SJCRH30 (cell line): Measurements from ENCODE around the gene SELENOI. TPM values are rescaled to one million over a fixed set of nuclear protein-coding genes. Genes with fewer than 3 reads are reported as not detected.
"Not testable (repeated sequence)": the region's sequence is repeated elsewhere in the genome, so short reads cannot be mapped to it uniquely, and the experiment has no call there.

Experiments used
- DNase-seq, 2 experiments: peaks; one replicate each; pipeline ENCODE4 v3.0.0-alpha.2; 2015 to 2020
- H3K27ac ChIP-seq: fragments of 250-450 bp; sonication (Bioruptor Pico); 2 replicates; pipeline ENCODE4 v1.5.1; 2020; ENCODE audit warnings: mild to moderate bottlenecking, moderate library complexity
- H3K27me3 ChIP-seq: fragments of 250-450 bp; sonication (Bioruptor Pico); 2 replicates; pipeline ENCODE4 v1.5.1; 2020; ENCODE audit warnings: mild to moderate bottlenecking, moderate library complexity
- H3K36me3 ChIP-seq: fragments of 250-450 bp; sonication (Bioruptor Pico); 2 replicates; pipeline ENCODE4 v1.5.1; 2020; ENCODE audit warnings: mild to moderate bottlenecking, moderate library complexity
- H3K4me1 ChIP-seq: fragments of 250-450 bp; sonication (Bioruptor Pico); 2 replicates; pipeline ENCODE4 v1.5.1; 2020; ENCODE audit warnings: mild to moderate bottlenecking, moderate library complexity
- H3K4me3 ChIP-seq: fragments of 250-450 bp; sonication (Bioruptor Pico); 2 replicates; pipeline ENCODE4 v1.5.1; 2020; ENCODE audit warnings: mild to moderate bottlenecking, moderate library complexity
- H3K9me3 ChIP-seq: fragments of 250-450 bp; sonication (Bioruptor Pico); replicated peaks from 2 replicates; pipeline ENCODE4 v1.5.1; 2020; ENCODE audit warnings: mild to moderate bottlenecking, moderate library complexity
- total RNA-seq: library from RNA; depleted of rRNA; stranded (reverse); fragments of >200 nt; shearing (Covaris generic); gene quantifications from 2 replicates; pipeline ENCODE4 v1.2.3, GENCODE V29; 2014; rRNA removed

Gene SELENOI
- 57.3 and 63.0 TPM in 2 replicates for total RNA-seq

GRCh38 chr2:26345545-26346453 lies at the start of gene SELENOI:
SELENOI (plus strand) TSS chr2:26346143; CDS start chr2:26346233, 90 bp downstream.
- peak; percentile 100 for DNase-seq
- Histone ChIP-seq H3K4me1 (peaks cover 32% of the 10 kb centered on the region), H3K27me3 (no peaks in the 10 kb centered on the region), H3K36me3 (no peaks in the 10 kb centered on the region), H3K27ac (peak within 1 kb of the TSS; percentile 81), H3K4me3 (peak within 1 kb of the TSS; percentile 80), H3K9me3 (no peaks in the 10 kb centered on the region)

GRCh38 chr2:26297061-26297460 lies 48.9 kb upstream of the SELENOI start:
- H3K9me3 ChIP-seq = no peaks in the 10 kb centered on the region
- no peak overlapping the region for H3K4me3 ChIP-seq
- H3K4me1 ChIP-seq = peaks cover 4% of the 10 kb centered on the region; the same call in 1 of the 2 replicates
- H3K27ac ChIP-seq = no peak overlapping the region
- H3K36me3 ChIP-seq = no peaks in the 10 kb centered on the region
- no peaks in the 10 kb centered on the region for H3K27me3 ChIP-seq
- DNase-seq = no peak

GRCh38 chr2:26298286-26298637 lies 47.7 kb upstream of the SELENOI start:
- Histone ChIP-seq H3K27ac (no peak overlapping the region), H3K4me3 (peak overlapping the region; percentile 64), H3K4me1 (peaks cover 4% of the 10 kb centered on the region; the same call in 1 of the 2 replicates), H3K27me3 (no peaks in the 10 kb centered on the region), H3K36me3 (no peaks in the 10 kb centered on the region), H3K9me3 (no peaks in the 10 kb centered on the region)
- DNase-seq = no peak

- Histone ChIP-seq H3K4me3 (peak overlapping the region; percentile 64), H3K36me3 (no peaks in the 10 kb centered on the region), H3K27me3 (no peaks in the 10 kb centered on the region), H3K9me3 (no peaks in the 10 kb centered on the region), H3K4me1 (peaks cover 4% of the 10 kb centered on the region; the same call in 1 of the 2 replicates), H3K27ac (peak overlapping the region; percentile 75)
- DNase-seq = peak; percentile 33 to 61
Observed at GRCh38 chr2:26298638-26299393, 47.1 kb upstream of the SELENOI start.

- peak overlapping the region; percentile 75 for H3K27ac ChIP-seq
- H3K36me3 ChIP-seq = no peaks in the 10 kb centered on the region
- H3K27me3 ChIP-seq = no peaks in the 10 kb centered on the region
- DNase-seq = peak; percentile 79 to 86
- H3K4me3 ChIP-seq = peak overlapping the region; percentile 64
- no peaks in the 10 kb centered on the region for H3K9me3 ChIP-seq
- H3K4me1 ChIP-seq = peaks cover 4% of the 10 kb centered on the region; the same call in 1 of the 2 replicates
Observed at GRCh38 chr2:26299471-26300101, 46.4 kb upstream of the SELENOI start.

- H3K4me1 ChIP-seq = peaks cover 4% of the 10 kb centered on the region; the same call in 1 of the 2 replicates
- no peaks in the 10 kb centered on the region for H3K36me3 ChIP-seq
- no peaks in the 10 kb centered on the region for H3K9me3 ChIP-seq
- H3K27ac ChIP-seq = peak overlapping the region; percentile 75
- peak overlapping the region; percentile 64 for H3K4me3 ChIP-seq
- DNase-seq = peak in 1 of 2 experiments; percentile 31
- H3K27me3 ChIP-seq = no peaks in the 10 kb centered on the region
Observed at GRCh38 chr2:26300234-26300925, 45.6 kb upstream of the SELENOI start.

GRCh38 chr2:26302846-26303245 lies 43.1 kb upstream of the SELENOI start:
- H3K9me3 ChIP-seq = no peaks in the 10 kb centered on the region
- no peak overlapping the region for H3K4me3 ChIP-seq
- no peak overlapping the region for H3K27ac ChIP-seq
- H3K36me3 ChIP-seq = no peaks in the 10 kb centered on the region
- no peaks in the 10 kb centered on the region for H3K27me3 ChIP-seq
- no peak for DNase-seq
- H3K4me1 ChIP-seq = peaks cover 4% of the 10 kb centered on the region; the same call in 1 of the 2 replicates

GRCh38 chr2:26305094-26305493 lies 40.8 kb upstream of the SELENOI start:
- H3K36me3 ChIP-seq, H3K4me1 ChIP-seq, H3K27ac ChIP-seq, DNase-seq, H3K4me3 ChIP-seq, H3K9me3 ChIP-seq, H3K27me3 ChIP-seq: not testable (repeated sequence)

- Histone ChIP-seq H3K36me3 (no peaks in the 10 kb centered on the region), H3K27me3 (no peaks in the 10 kb centered on the region), H3K4me1 (peaks cover 4% of the 10 kb centered on the region; the same call in 1 of the 2 replicates), H3K9me3 (no peaks in the 10 kb centered on the region), H3K4me3 (no peak overlapping the region), H3K27ac (no peak overlapping the region)
- DNase-seq = no peak
Observed at GRCh38 chr2:26305540-26305939, 40.4 kb upstream of the SELENOI start.

- no peak for DNase-seq
- Histone ChIP-seq H3K27me3 (no peaks in the 10 kb centered on the region), H3K4me3 (no peak overlapping the region), H3K36me3 (no peaks in the 10 kb centered on the region), H3K27ac (no peak overlapping the region), H3K4me1 (no peaks in the 10 kb centered on the region), H3K9me3 (no peaks in the 10 kb centered on the region)
Observed at GRCh38 chr2:26309921-26310320, 36.0 kb upstream of the SELENOI start.

GRCh38 chr2:26312471-26312870 lies 33.5 kb upstream of the SELENOI start:
- no peaks in the 10 kb centered on the region for H3K27me3 ChIP-seq
- H3K27ac ChIP-seq = no peak overlapping the region
- no peak overlapping the region for H3K4me3 ChIP-seq
- H3K36me3 ChIP-seq = no peaks in the 10 kb centered on the region
- no peak for DNase-seq
- 0 out of 2 replicates have a peak, but pooled peaks cover 4% of the 10 kb centered on the region for H3K4me1 ChIP-seq
- H3K9me3 ChIP-seq = no peaks in the 10 kb centered on the region

GRCh38 chr2:26313446-26313845 lies 32.5 kb upstream of the SELENOI start:
- no peaks in the 10 kb centered on the region for H3K9me3 ChIP-seq
- no peaks in the 10 kb centered on the region for H3K27me3 ChIP-seq
- no peaks in the 10 kb centered on the region for H3K36me3 ChIP-seq
- DNase-seq = no peak
- no peak overlapping the region for H3K4me3 ChIP-seq
- no peak overlapping the region for H3K27ac ChIP-seq
- 0 out of 2 replicates have a peak, but pooled peaks cover 4% of the 10 kb centered on the region for H3K4me1 ChIP-seq

- DNase-seq = no peak
- Histone ChIP-seq H3K4me1 (0 out of 2 replicates have a peak, but pooled peaks cover 4% of the 10 kb centered on the region), H3K27me3 (no peaks in the 10 kb centered on the region; the same call in 1 of the 2 replicates), H3K9me3 (no peaks in the 10 kb centered on the region), H3K4me3 (no peak overlapping the region), H3K36me3 (no peaks in the 10 kb centered on the region), H3K27ac (no peak overlapping the region)
Observed at GRCh38 chr2:26314243-26314642, 31.7 kb upstream of the SELENOI start.

GRCh38 chr2:26316041-26316440 lies 29.9 kb upstream of the SELENOI start:
- H3K4me1 ChIP-seq = 0 out of 2 replicates have a peak, but pooled peaks cover 4% of the 10 kb centered on the region
- H3K27me3 ChIP-seq = no peaks in the 10 kb centered on the region; the same call in 1 of the 2 replicates
- no peaks in the 10 kb centered on the region for H3K9me3 ChIP-seq
- peak; percentile 65 to 85 for DNase-seq
- H3K27ac ChIP-seq = no peak overlapping the region
- H3K36me3 ChIP-seq = no peaks in the 10 kb centered on the region
- no peak overlapping the region for H3K4me3 ChIP-seq
